ENCODE data around the gene RNF220. TPM values are rescaled to one million over a fixed set of nuclear protein-coding genes. Genes with fewer than 3 reads are reported as not detected.
A peak's percentile ranks its signal among the peaks of the same experiment; 100 is the strongest.

Gene RNF220
- total RNA-seq, 1 experiment from 2014 or later, result 128 TPM

DNA sequence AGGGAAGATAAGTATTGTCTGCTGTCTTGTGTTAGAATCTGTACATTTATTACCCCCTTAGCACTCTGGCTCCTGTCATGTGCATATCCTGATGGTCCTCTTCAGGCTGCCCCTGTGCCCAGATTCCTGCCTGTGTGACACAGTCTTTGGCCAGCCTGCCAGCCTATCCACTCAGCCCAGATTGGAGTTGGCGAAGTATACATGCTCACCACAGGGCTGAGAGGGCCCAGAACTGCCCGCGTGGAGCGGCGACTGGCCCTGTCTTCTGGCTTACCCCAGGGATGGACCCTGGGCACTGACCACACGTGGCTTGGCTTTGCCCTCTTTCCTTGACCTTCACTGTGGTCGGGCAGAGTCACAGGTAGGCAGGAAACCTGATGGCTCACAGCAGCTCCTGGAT lies 11.4 kb downstream of the RNF220 start:
- H3K27ac Mint-ChIP-seq, result no peak overlapping the region; the same call in 1 of the 2 replicates

DNA sequence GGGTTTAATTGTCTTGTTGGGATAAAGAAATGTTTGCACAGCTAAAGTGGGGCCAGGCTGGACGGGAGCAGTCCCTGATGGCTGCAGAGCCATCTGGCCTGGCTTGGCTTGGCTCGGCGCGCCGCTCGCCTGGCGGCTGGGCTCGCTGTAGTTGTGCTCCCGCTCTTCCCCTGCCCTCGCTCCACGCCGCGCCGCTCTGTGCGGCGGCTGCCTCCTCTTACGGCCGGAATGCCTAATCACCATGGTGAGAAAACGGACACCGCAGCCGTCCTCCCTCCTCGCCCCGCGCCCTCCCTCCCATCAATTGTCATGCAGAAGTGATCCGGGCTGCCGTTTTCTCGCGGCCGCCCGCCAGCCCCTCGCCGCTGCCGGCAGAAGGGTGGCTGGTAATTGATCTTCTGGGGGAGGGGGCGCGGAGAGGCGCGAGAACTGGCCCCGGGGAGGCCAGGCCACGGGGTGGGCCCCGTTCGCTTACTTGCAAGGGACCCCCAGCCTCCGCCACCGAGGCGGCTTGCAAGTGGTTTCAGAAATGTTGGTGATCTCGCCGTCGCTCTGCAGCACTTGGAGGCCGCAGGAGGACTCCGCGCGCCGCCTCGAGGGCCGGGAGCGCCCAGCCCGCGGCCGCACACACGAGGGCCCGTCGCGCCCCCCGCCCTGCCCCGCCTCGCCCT lies 12.4 kb downstream of the RNF220 start:
- Mint-ChIP-seq H3K9me3 (no peaks in the 10 kb centered on the region), H3K36me3 (no peaks in the 10 kb centered on the region; the same call in none of the 2 replicates), H3K4me1 (peaks cover 53% of the 10 kb centered on the region), H3K27me3 (ENCODE audit: low read depth) (peaks cover 27% of the 10 kb centered on the region), H3K27ac (peak overlapping the region; percentile 89), H3K4me3 (peak overlapping the region; percentile 84)
- CTCF ChIA-PET, result interaction anchor here (0.5 to 1.1 kb wide), 3 partner anchors 13 to 71 kb away, joined by 5 to 6 read pairs (median 5); partner anchors contain the start of gene RNF220
- POLR2A ChIA-PET, result no interaction called here
- peak; percentile 92 for ATAC-seq
- peak; percentile 93 for DNase-seq (ENCODE audit: low spot score)
- TF ChIP-seq, protein P1, sequence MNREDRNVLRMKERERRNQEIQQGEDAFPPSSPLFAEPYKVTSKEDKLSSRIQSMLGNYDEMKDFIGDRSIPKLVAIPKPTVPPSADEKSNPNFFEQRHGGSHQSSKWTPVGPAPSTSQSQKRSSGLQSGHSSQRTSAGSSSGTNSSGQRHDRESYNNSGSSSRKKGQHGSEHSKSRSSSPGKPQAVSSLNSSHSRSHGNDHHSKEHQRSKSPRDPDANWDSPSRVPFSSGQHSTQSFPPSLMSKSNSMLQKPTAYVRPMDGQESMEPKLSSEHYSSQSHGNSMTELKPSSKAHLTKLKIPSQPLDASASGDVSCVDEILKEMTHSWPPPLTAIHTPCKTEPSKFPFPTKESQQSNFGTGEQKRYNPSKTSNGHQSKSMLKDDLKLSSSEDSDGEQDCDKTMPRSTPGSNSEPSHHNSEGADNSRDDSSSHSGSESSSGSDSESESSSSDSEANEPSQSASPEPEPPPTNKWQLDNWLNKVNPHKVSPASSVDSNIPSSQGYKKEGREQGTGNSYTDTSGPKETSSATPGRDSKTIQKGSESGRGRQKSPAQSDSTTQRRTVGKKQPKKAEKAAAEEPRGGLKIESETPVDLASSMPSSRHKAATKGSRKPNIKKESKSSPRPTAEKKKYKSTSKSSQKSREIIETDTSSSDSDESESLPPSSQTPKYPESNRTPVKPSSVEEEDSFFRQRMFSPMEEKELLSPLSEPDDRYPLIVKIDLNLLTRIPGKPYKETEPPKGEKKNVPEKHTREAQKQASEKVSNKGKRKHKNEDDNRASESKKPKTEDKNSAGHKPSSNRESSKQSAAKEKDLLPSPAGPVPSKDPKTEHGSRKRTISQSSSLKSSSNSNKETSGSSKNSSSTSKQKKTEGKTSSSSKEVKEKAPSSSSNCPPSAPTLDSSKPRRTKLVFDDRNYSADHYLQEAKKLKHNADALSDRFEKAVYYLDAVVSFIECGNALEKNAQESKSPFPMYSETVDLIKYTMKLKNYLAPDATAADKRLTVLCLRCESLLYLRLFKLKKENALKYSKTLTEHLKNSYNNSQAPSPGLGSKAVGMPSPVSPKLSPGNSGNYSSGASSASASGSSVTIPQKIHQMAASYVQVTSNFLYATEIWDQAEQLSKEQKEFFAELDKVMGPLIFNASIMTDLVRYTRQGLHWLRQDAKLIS (CRISPR knock-in tag; IDR thresholded peaks at IDR 0.05; ENCODE audit: borderline replicate concordance), result no peak
- TF ChIP-seq RORB (CRISPR knock-in tag; IDR thresholded peaks at IDR 0.05) (no peak), GABPB1 (CRISPR knock-in tag; IDR thresholded peaks at IDR 0.05) (no peak), MYBL2 (CRISPR knock-in tag; IDR thresholded peaks at IDR 0.05) (peak; percentile 56; the same call in 1 of the 2 replicates), NFATC4 (CRISPR knock-in tag; IDR thresholded peaks at IDR 0.05) (no peak), ZNF263 (CRISPR knock-in tag; IDR thresholded peaks at IDR 0.05; ENCODE audit: low read depth) (peak; percentile 90), NR3C1 (CRISPR knock-in tag; conservative IDR thresholded peaks at IDR 0.05; ENCODE audit: low read depth) (no peak), SMAD3 (CRISPR knock-in tag; IDR thresholded peaks at IDR 0.05; ENCODE audit: borderline replicate concordance) (no peak; the same call in 1 of the 2 replicates), ZNF138 (CRISPR knock-in tag; conservative IDR thresholded peaks at IDR 0.05) (0 out of 2 replicates have a peak, but pooled peaks have one; percentile 63), ZNF121 (CRISPR knock-in tag; IDR thresholded peaks at IDR 0.05) (peak; percentile 66; the same call in 1 of the 2 replicates), ZNF232 (CRISPR knock-in tag; IDR thresholded peaks at IDR 0.05) (0 out of 2 replicates have a peak, but pooled peaks have one; percentile 68), EMX1 (CRISPR knock-in tag; IDR thresholded peaks at IDR 0.05) (no peak), FOXP1 (CRISPR knock-in tag; IDR thresholded peaks at IDR 0.05; ENCODE audit: borderline replicate concordance) (peak; percentile 49; the same call in 1 of the 2 replicates), TP53 (CRISPR knock-in tag; IDR thresholded peaks at IDR 0.05) (peak; percentile 87), ELF4 (CRISPR knock-in tag; IDR thresholded peaks at IDR 0.05; ENCODE audit: low read depth) (no peak), NFE2L1 (CRISPR knock-in tag; IDR thresholded peaks at IDR 0.05) (peak; percentile 91), RELA (CRISPR knock-in tag; IDR thresholded peaks at IDR 0.05; ENCODE audit: borderline replicate concordance) (no peak), FOXJ3 (CRISPR knock-in tag; IDR thresholded peaks at IDR 0.05; ENCODE audit: borderline replicate concordance) (no peak)
- TF ChIP-seq, protein P2, sequence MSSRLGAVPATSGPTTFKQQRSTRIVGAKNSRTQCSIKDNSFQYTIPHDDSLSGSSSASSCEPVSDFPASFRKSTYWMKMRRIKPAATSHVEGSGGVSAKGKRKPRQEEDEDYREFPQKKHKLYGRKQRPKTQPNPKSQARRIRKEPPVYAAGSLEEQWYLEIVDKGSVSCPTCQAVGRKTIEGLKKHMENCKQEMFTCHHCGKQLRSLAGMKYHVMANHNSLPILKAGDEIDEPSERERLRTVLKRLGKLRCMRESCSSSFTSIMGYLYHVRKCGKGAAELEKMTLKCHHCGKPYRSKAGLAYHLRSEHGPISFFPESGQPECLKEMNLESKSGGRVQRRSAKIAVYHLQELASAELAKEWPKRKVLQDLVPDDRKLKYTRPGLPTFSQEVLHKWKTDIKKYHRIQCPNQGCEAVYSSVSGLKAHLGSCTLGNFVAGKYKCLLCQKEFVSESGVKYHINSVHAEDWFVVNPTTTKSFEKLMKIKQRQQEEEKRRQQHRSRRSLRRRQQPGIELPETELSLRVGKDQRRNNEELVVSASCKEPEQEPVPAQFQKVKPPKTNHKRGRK (CRISPR knock-in tag; IDR thresholded peaks at IDR 0.05; ENCODE audit: borderline replicate concordance), result 0 out of 2 replicates have a peak, but pooled peaks have one; percentile 28
- TF ChIP-seq, protein P3, sequence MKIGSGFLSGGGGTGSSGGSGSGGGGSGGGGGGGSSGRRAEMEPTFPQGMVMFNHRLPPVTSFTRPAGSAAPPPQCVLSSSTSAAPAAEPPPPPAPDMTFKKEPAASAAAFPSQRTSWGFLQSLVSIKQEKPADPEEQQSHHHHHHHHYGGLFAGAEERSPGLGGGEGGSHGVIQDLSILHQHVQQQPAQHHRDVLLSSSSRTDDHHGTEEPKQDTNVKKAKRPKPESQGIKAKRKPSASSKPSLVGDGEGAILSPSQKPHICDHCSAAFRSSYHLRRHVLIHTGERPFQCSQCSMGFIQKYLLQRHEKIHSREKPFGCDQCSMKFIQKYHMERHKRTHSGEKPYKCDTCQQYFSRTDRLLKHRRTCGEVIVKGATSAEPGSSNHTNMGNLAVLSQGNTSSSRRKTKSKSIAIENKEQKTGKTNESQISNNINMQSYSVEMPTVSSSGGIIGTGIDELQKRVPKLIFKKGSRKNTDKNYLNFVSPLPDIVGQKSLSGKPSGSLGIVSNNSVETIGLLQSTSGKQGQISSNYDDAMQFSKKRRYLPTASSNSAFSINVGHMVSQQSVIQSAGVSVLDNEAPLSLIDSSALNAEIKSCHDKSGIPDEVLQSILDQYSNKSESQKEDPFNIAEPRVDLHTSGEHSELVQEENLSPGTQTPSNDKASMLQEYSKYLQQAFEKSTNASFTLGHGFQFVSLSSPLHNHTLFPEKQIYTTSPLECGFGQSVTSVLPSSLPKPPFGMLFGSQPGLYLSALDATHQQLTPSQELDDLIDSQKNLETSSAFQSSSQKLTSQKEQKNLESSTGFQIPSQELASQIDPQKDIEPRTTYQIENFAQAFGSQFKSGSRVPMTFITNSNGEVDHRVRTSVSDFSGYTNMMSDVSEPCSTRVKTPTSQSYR (CRISPR knock-in tag; IDR thresholded peaks at IDR 0.05), result peak; percentile 69; the same call in 1 of the 2 replicates
- TF ChIP-seq, protein P4, sequence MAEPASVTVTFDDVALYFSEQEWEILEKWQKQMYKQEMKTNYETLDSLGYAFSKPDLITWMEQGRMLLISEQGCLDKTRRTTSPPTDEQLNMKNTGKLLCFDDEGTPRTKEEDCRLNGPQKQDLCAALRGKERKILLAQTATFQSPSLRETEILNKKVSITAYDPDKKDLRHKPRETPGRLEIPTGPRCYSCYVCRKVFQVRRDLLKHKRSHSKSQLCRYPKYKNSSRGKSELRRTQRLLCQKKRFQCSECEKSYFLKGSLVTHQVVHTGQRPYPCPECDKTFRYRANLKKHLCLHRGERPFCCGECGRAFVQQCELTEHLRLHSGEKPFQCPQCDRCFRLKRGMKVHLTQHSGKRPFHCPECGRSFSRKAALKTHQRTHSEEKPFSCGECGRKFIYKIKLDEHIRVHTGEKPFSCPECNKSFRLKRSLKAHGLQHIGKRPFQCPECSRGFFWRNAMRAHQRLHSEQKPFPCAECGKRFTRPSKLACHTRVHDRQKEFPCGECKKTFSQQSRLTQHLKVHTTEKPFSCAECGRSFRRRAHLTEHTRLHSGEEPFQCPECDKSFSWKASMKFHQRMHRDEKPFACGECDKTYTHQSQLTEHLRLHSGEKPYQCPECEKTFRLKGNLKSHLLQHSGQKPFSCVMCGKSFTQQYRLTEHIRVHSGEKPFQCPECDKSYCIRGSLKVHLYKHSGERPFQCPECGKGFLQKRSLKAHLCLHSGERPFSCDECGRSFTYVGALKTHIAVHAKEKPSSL (CRISPR knock-in tag; conservative IDR thresholded peaks at IDR 0.05), result no peak

More for the DNA sequence above, 11.4 kb downstream of the RNF220 start:
- ATAC-seq (no peak), DNase-seq (ENCODE audit: low spot score) (no peak)
- CTCF ChIA-PET, result interaction anchor here (0.7 to 1.1 kb wide), 2 partner anchors 12 to 39 kb away, joined by 5 to 6 read pairs; partner anchors contain the start of gene RNF220
- Mint-ChIP-seq H3K27me3 (ENCODE audit: low read depth) (peaks cover 30% of the 10 kb centered on the region), H3K36me3 (no peaks in the 10 kb centered on the region; the same call in none of the 2 replicates), H3K4me1 (peaks cover 42% of the 10 kb centered on the region), H3K9me3 (no peaks in the 10 kb centered on the region), H3K4me3 (peak overlapping the region; percentile 24; the same call in 1 of the 2 replicates)
- TF ChIP-seq, protein P5, sequence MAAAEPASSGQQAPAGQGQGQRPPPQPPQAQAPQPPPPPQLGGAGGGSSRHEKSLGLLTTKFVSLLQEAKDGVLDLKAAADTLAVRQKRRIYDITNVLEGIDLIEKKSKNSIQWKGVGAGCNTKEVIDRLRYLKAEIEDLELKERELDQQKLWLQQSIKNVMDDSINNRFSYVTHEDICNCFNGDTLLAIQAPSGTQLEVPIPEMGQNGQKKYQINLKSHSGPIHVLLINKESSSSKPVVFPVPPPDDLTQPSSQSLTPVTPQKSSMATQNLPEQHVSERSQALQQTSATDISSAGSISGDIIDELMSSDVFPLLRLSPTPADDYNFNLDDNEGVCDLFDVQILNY (CRISPR knock-in tag; IDR thresholded peaks at IDR 0.05), result no peak
- POLR2A ChIA-PET, result no interaction called here

Data from WTC11 (cell line).